Spinal cord (tissue), 10 donors: ENCODE data around the gene TNNI2. TPM values are rescaled to one million over a fixed set of nuclear protein-coding genes. Genes with fewer than 3 reads are reported as not detected.

Experiments used
- DNase-seq, 6 donors: peaks; one replicate each; pipeline versions ENCODE4 v3.0.0 to v3.0.0-alpha.2; 2013 to 2015; ENCODE audit warnings: low spot score in 6 of 6, low read depth in 4 of 6
- H3K27ac ChIP-seq: one replicate; pipeline ENCODE4 v1.5.1; 2013; ENCODE audit warnings: low read depth, low read length, control low read depth
- H3K27me3 ChIP-seq: one replicate; pipeline ENCODE4 v1.6.1; 2013; ENCODE audit warnings: low read length; ENCODE audit not compliant: control insufficient read depth, insufficient read depth
- H3K36me3 ChIP-seq: one replicate; pipeline ENCODE4 v1.6.1; 2013; ENCODE audit warnings: low read length; ENCODE audit not compliant: control insufficient read depth, insufficient read depth
- H3K4me1 ChIP-seq: one replicate; pipeline ENCODE4 v1.6.1; 2013; ENCODE audit warnings: low read length; ENCODE audit not compliant: control insufficient read depth, insufficient read depth
- H3K4me3 ChIP-seq: one replicate; pipeline ENCODE4 v1.5.1; 2013; ENCODE audit warnings: low read depth, low read length, control low read depth
- H3K9me3 ChIP-seq: one replicate; pipeline ENCODE4 v1.6.1; 2013; ENCODE audit warnings: low read length; ENCODE audit not compliant: control insufficient read depth, insufficient read depth
- WGBS: methylation state at CpG from one replicate; pipeline ENCODE4 v1.1.5; 2013; ENCODE audit warnings: missing lambda C conversion rate; ENCODE audit not compliant: insufficient coverage; 5-methylcytosine and 5-hydroxymethylcytosine counted together
- polyA plus RNA-seq, 2 donors: library from polyadenylated mRNA; unstranded; fragments of 120-200 nt; gene quantifications; one replicate each; pipeline ENCODE4 v1.2.1, GENCODE V29; 2013; ENCODE audit not compliant: insufficient read length in 2 of 2
- total RNA-seq, 2 donors: library from RNA; depleted of rRNA in 1 of 2; stranded (reverse); fragments of 120-200 nt in 1 of 2; fragments of >200 nt in 1 of 2; gene quantifications; one replicate each; pipeline versions ENCODE4 v1.2.3 to v1.2.4, GENCODE V29; 2013 to 2014
- donor health status: healthy.

TNNI2 gene
- total and polyA plus RNA-seq, 4 donors: 0.35 to 9.4 (median 1.4) TPM

GRCh38 chr11:1826552-1827094 is 12.2 kb upstream of the TNNI2 start:
- Histone ChIP-seq H3K4me3 (no peak overlapping the region), H3K27me3 (peaks cover 4% of the 10 kb centered on the region), H3K9me3 (no peaks in the 10 kb centered on the region), H3K4me1 (peaks cover 61% of the 10 kb centered on the region), H3K36me3 (no peaks in the 10 kb centered on the region), H3K27ac (peak overlapping the region; percentile 26)
- WGBS: 69% methylated on average over 15 of the region's 15 CpGs
- DNase-seq: peak in 1 of 6 donors; percentile 41

DNA sequence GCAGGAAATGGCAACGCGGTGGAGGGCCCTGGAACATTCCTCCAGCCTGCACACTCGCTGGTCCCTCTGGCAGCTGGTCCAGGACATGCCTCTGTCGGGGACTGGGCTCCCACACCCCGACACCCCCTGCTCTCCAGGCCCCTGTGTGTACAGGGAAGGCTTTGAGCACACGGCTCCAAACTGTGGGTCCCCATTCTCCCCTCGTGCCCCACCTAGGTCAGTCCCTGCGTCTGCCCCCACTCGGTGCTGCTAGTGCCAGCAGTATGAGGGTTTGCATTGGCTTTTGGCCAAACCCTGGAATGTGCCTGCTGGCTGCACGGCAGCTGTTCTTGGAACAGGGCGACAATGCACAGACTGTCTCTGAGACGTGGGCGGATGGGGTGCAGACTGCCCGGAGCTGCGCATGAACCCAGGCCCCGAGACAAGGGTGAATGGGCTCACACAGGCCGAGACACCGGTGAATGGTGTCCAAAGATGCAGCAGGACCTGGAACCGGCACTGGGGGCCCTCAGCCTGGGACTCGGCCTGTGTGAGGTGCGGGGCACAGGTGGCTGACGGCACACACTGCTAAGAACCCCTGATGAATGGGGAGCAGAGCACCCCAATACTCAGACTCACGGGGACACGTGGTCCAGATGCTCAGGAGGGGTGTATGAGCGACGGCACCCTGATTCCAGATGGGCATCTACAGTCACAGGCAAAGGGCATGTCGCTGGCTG is 11.5 kb upstream of the TNNI2 start:
- Histone ChIP-seq H3K27ac (no peak overlapping the region), H3K36me3 (no peaks in the 10 kb centered on the region), H3K4me1 (peaks cover 67% of the 10 kb centered on the region), H3K4me3 (no peak overlapping the region), H3K9me3 (no peaks in the 10 kb centered on the region), H3K27me3 (peaks cover 10% of the 10 kb centered on the region)
- peak; percentile 36 to 93 (median 64) for DNase-seq
- WGBS: 33% methylated on average over 27 of the region's 27 CpGs

DNA sequence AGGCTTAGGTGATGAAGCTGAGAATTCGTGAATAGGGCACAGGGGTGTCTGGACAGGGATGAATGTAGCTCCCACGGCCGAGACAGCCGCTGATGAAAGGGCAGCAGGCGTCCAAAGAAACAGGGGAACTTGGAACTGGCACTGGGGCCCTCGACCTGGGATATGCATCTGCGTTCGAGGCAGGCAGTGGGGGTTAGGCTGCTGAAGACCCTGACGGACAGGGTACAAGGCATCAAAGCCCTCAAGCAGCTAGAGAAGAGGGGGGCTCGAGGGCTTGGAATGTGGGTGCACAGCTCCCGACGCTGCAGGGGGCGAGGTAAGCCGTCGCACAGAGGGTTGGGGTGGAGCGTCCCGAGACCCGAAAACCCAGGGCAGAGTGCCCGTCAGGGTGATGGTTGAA is 10.8 kb upstream of the TNNI2 start:
- Histone ChIP-seq H3K9me3 (no peaks in the 10 kb centered on the region), H3K36me3 (no peaks in the 10 kb centered on the region), H3K4me3 (no peak overlapping the region), H3K27ac (no peak overlapping the region), H3K4me1 (peaks cover 74% of the 10 kb centered on the region), H3K27me3 (peaks cover 10% of the 10 kb centered on the region)
- WGBS: 70% methylated on average over 19 of the region's 19 CpGs
- DNase-seq: no peak

- no peak for DNase-seq
- H3K27me3 ChIP-seq: peaks cover 10% of the 10 kb centered on the region
These were observed 10.2 kb upstream of the TNNI2 start for GRCh38 chr11:1828542-1828941.

GRCh38 chr11:1829039-1829820 is 9.6 kb upstream of the TNNI2 start:
- 85% methylated on average over 11 of the region's 11 CpGs for WGBS
- peaks cover 10% of the 10 kb centered on the region for H3K27me3 ChIP-seq
- no peak for DNase-seq

More at GRCh38 chr11:1828542-1828941, 10.2 kb upstream of the TNNI2 start:
- Histone ChIP-seq H3K4me3 (no peak overlapping the region), H3K4me1 (peaks cover 79% of the 10 kb centered on the region), H3K9me3 (no peaks in the 10 kb centered on the region), H3K27ac (no peak overlapping the region), H3K36me3 (no peaks in the 10 kb centered on the region)
- 84% methylated on average over 12 of the region's 12 CpGs for WGBS

GRCh38 chr11:1830004-1830321 is 8.8 kb upstream of the TNNI2 start:
- peaks cover 74% of the 10 kb centered on the region for H3K4me1 ChIP-seq

More at GRCh38 chr11:1829039-1829820, 9.6 kb upstream of the TNNI2 start:
- Histone ChIP-seq H3K36me3 (no peaks in the 10 kb centered on the region), H3K27ac (no peak overlapping the region), H3K9me3 (no peaks in the 10 kb centered on the region), H3K4me1 (peaks cover 80% of the 10 kb centered on the region), H3K4me3 (no peak overlapping the region)

GRCh38 chr11:1830322-1831223 is 8.2 kb upstream of the TNNI2 start:
- H3K4me1 ChIP-seq: peaks cover 68% of the 10 kb centered on the region
- no peak overlapping the region for H3K4me3 ChIP-seq
- H3K27me3 ChIP-seq: peaks cover 8% of the 10 kb centered on the region
- H3K9me3 ChIP-seq: no peaks in the 10 kb centered on the region
- H3K36me3 ChIP-seq: no peaks in the 10 kb centered on the region
- DNase-seq: no peak
- no peak overlapping the region for H3K27ac ChIP-seq
- WGBS: 76% methylated on average over 33 of the region's 33 CpGs

More at GRCh38 chr11:1830004-1830321, 8.8 kb upstream of the TNNI2 start:
- no peak overlapping the region for H3K4me3 ChIP-seq
- WGBS: 49% methylated on average over 5 of the region's 6 CpGs
- no peak for DNase-seq
- H3K27me3 ChIP-seq: peaks cover 9% of the 10 kb centered on the region
- no peaks in the 10 kb centered on the region for H3K9me3 ChIP-seq
- no peak overlapping the region for H3K27ac ChIP-seq
- H3K36me3 ChIP-seq: no peaks in the 10 kb centered on the region

- Histone ChIP-seq H3K27me3 (peaks cover 8% of the 10 kb centered on the region), H3K4me1 (peaks cover 58% of the 10 kb centered on the region), H3K27ac (no peak overlapping the region), H3K36me3 (no peaks in the 10 kb centered on the region), H3K9me3 (no peaks in the 10 kb centered on the region), H3K4me3 (no peak overlapping the region)
- no peak for DNase-seq
- 71% methylated on average over 19 of the region's 26 CpGs for WGBS
These were observed 7.2 kb upstream of the TNNI2 start for GRCh38 chr11:1831338-1832210.
